HG03354 (cell line): ENCODE measurements around the gene ISLR.

Source experiments
- ATAC-seq: cut with Tn5 transposase; IDR thresholded peaks from one replicate; pipeline ENCODE4 v1.9.1; 2021; ENCODE audit warnings: mild to moderate bottlenecking; ENCODE audit not compliant: unreplicated experiment, poor library complexity, severe bottlenecking

Gene ISLR

GRCh38 chr15:74191798-74192197 is 18.3 kb downstream of the ISLR start:
- no peak for ATAC-seq

- ATAC-seq = no peak
Observed at GRCh38 chr15:74192751-74193150, 19.2 kb downstream of the ISLR start.

GRCh38 chr15:74193299-74193718 is 19.8 kb downstream of the ISLR start:
- ATAC-seq = no peak

- no peak for ATAC-seq
Observed at GRCh38 chr15:74193905-74194304, 20.4 kb downstream of the ISLR start.

- ATAC-seq = no peak
Observed at GRCh38 chr15:74194572-74195559, 21.4 kb downstream of the ISLR start.

GRCh38 chr15:74196175-74196574 is 22.7 kb downstream of the ISLR start:
- no peak for ATAC-seq

- ATAC-seq = no peak
Observed at GRCh38 chr15:74197176-74197965, 23.9 kb downstream of the ISLR start.

GRCh38 chr15:74199297-74199652 is 25.8 kb downstream of the ISLR start:
- ATAC-seq = no peak

- ATAC-seq = no peak
Observed at GRCh38 chr15:74200412-74200815, 26.9 kb downstream of the ISLR start.

GRCh38 chr15:74200871-74201419 is 27.4 kb downstream of the ISLR start:
- no peak for ATAC-seq

- ATAC-seq = no peak
Observed at GRCh38 chr15:74201710-74202420, 28.4 kb downstream of the ISLR start.

- no peak for ATAC-seq
Observed at GRCh38 chr15:74202452-74203401, 29.2 kb downstream of the ISLR start, which contains the start of gene STRA6. TSS of gene STRA6 (minus strand) at chr15:74202787. CDS start at chr15:74202267, 520 bp downstream.

GRCh38 chr15:74203914-74204431 is 30.5 kb downstream of the ISLR start:
- no peak for ATAC-seq

- ATAC-seq = no peak
Observed at GRCh38 chr15:74205582-74205947, 32.1 kb downstream of the ISLR start.

- no peak for ATAC-seq
Observed at GRCh38 chr15:74206801-74207281, 33.3 kb downstream of the ISLR start.

- no peak for ATAC-seq
Observed at GRCh38 chr15:74207652-74208440, 34.3 kb downstream of the ISLR start.

GRCh38 chr15:74208496-74208895 is 35.0 kb downstream of the ISLR start:
- no peak for ATAC-seq
